ENCODE measurements around the gene SLCO4A1. TPM values are rescaled to one million over a fixed set of nuclear protein-coding genes. Genes with fewer than 3 reads are reported as not detected.

Gene SLCO4A1
- total RNA-seq, 1 donor from 2014 or later = 13.7 TPM

DNA sequence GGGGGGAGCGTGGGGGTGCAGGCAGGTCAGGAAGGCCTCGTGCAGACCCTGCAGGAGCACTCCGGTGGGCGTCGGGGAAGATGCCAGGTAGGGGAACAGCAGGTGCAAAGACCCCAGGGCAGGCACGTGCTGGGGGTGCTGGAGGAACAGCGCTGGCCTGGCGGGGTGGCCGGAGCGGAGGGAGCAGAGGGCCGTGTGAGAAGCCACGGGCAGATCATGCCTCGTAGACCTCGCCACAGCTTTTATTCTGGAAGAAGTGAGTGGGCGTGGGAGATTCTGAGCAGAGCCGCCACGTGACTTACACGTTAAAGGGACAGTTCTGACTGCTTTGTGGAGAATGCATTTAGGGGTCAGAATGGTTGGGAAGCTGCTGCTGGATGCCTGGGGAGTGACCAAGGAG lies 75.6 kb downstream of the SLCO4A1 start:
- ATAC-seq = no peak

DNA sequence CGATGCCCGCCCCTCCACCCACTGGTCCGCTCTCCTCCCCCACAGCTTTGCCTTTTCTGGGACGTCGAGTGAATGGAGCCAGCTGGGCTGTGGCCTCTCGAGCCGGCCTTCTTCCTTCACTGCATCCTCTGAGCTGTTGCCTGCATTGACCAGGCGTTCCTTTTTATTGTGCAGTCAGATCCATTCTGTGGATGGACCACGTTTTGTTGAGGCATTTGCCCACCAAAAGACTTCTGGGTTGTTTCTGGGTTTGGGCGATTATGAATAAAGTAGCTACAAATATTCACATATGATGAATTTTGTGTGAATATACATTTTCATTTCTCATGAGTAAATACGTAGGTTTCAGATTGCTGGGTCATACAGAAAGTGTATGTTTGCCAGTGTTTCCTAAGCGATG lies 76.2 kb downstream of the SLCO4A1 start:
- ATAC-seq = no peak

DNA sequence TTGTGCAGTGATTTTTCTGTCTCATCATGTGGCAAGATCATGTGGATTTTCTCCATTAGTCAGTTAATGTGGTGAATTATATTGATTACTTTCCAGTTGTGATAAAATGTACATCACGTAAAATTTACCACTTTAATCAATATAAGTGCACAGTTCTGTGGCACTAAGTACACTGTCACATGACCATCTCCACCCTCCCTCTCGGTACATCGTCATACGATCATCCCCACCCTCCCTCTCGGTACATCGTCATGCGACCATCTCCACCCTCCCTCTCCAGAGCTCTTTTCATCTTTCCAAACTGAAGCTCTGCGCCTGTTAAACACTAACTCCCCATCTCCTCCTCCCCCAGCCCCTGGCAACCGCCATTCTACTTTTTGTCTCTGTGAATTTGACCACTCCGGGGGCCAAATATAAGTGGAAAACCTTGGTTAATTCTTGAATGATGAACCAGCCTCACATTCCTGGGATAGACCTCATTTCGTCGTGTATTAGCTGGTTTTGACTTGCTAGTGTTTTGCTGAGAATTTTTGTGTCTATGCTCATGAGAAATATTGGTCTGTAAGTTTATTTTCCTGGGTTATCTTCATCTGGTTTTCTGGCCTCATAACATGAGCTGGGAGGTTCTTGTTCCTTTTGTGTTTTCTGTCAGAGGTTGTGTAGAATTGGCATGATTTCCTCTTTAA lies 77.1 kb downstream of the SLCO4A1 start:
- no peak for ATAC-seq

Other genes with a start within 250 kb of the SLCO4A1 start
- gene CABLES2, start 235.2 kb upstream of the SLCO4A1 start, total RNA-seq = 2.4 TPM
- gene RBBP8NL, start 215.0 kb upstream of the SLCO4A1 start, total RNA-seq = 5.1 TPM
- gene GATA5, start 166.5 kb upstream of the SLCO4A1 start, total RNA-seq = not detected
- gene NTSR1, start 66.3 kb downstream of the SLCO4A1 start, total RNA-seq = not detected
- gene MRGBP, start 154.0 kb downstream of the SLCO4A1 start, total RNA-seq = 5.2 TPM
- gene OGFR, start 162.3 kb downstream of the SLCO4A1 start, total RNA-seq = 16.0 TPM
- gene COL9A3, start 174.5 kb downstream of the SLCO4A1 start, total RNA-seq = 1.5 TPM
- gene TCFL5, start 219.3 kb downstream of the SLCO4A1 start, total RNA-seq = 5.0 TPM

Data from esophagus mucosa (tissue), 1 donor.